ENCODE results near the gene CDH11. TPM values are rescaled to one million over a fixed set of nuclear protein-coding genes. Genes with fewer than 3 reads are reported as not detected.

Gene CDH11
- total and polyA plus RNA-seq, 10 of the 15 experiments (the other 5 are each of a cell fraction or from before 2014, with no cell fraction given) = 0.31 to 9.7 (median 0.87) TPM

DNA sequence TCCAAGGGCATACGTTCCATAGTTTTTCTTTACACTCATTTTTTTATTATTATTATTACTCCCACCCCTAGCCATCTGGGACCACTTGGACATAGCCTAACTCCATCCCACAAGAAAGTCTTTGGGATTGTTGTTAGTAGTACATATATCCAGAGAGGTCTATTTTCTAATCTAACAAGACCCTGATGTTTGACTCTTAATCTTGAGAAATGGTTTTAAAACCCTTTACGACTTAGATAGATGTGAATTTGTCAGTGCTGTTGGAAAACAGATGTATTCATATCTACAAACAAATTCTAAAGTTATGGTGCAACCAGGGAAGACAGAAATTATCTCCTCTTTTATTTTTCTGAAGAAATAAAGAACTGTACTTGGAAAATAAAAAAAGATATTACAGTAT is 197.8 kb downstream of the CDH11 start:
- DNase-seq (ENCODE audit: low read depth, low spot score) (no peak), ATAC-seq (no peak), FAIRE-seq (no peak)
- no peaks in the 10 kb centered on the region for H3K79me2 ChIP-seq (ENCODE audit: control insufficient read depth, insufficient read depth, low read length)
- H4K20me1 ChIP-seq (ENCODE audit: control insufficient read depth, insufficient read depth) = no peaks in the 10 kb centered on the region
- ChIA-PET SMC1A (ENCODE audit: uncharacterized antibody, unreplicated experiment) (interaction anchor here (1.2 kb wide), 1 partner anchor 10 kb away, joined by 4 read pairs; no protein-coding TSS in a partner anchor), RAD21 (ENCODE audit: unreplicated experiment) (interaction anchor here (1.0 to 1.3 kb wide), 2 partner anchors 12 to 32 kb away, joined by 3 read pairs; no protein-coding TSS in a partner anchor), POLR2A (no interaction called here), CTCF (no interaction called here)
- no peaks in the 10 kb centered on the region for H3K27me3 ChIP-seq (replicated peaks in 1 of 2; ENCODE audit: control insufficient read depth in 2 of 2, insufficient read depth in 2 of 2, low read length in 1 of 2)
- no peak for TF ChIP-seq RUNX3 (IDR thresholded peaks at IDR 0.05; ENCODE audit: low read length)
- TF ChIP-seq FOXK2 (IDR thresholded peaks at IDR 0.05) = no peak
- TF ChIP-seq SUPT20H (IDR thresholded peaks at IDR 0.05; ENCODE audit: borderline replicate concordance, control insufficient read depth, low read depth, low read length) = no peak
- TF ChIP-seq, protein P1, sequence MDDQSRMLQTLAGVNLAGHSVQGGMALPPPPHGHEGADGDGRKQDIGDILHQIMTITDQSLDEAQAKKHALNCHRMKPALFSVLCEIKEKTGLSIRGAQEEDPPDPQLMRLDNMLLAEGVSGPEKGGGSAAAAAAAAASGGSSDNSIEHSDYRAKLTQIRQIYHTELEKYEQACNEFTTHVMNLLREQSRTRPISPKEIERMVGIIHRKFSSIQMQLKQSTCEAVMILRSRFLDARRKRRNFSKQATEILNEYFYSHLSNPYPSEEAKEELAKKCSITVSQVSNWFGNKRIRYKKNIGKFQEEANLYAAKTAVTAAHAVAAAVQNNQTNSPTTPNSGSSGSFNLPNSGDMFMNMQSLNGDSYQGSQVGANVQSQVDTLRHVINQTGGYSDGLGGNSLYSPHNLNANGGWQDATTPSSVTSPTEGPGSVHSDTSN (IDR thresholded peaks at IDR 0.05; ENCODE audit: insufficient replicate concordance, low read depth, low read length) = no peak
- no peak for TF ChIP-seq SMARCA5 (IDR thresholded peaks at IDR 0.05)
- no peak for TF ChIP-seq IRF4 (IDR thresholded peaks at IDR 0.05; ENCODE audit: low read depth, low read length)
- TF ChIP-seq, protein P2, sequence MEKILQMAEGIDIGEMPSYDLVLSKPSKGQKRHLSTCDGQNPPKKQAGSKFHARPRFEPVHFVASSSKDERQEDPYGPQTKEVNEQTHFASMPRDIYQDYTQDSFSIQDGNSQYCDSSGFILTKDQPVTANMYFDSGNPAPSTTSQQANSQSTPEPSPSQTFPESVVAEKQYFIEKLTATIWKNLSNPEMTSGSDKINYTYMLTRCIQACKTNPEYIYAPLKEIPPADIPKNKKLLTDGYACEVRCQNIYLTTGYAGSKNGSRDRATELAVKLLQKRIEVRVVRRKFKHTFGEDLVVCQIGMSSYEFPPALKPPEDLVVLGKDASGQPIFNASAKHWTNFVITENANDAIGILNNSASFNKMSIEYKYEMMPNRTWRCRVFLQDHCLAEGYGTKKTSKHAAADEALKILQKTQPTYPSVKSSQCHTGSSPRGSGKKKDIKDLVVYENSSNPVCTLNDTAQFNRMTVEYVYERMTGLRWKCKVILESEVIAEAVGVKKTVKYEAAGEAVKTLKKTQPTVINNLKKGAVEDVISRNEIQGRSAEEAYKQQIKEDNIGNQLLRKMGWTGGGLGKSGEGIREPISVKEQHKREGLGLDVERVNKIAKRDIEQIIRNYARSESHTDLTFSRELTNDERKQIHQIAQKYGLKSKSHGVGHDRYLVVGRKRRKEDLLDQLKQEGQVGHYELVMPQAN (conservative IDR thresholded peaks at IDR 0.05) = no peak
- TF ChIP-seq TCF12 (IDR thresholded peaks at IDR 0.05; ENCODE audit: low read depth, low read length) = no peak
- no peak for TF ChIP-seq ZBTB11 (CRISPR knock-in tag; IDR thresholded peaks at IDR 0.05)
- no peak for TF ChIP-seq BRCA1 (IDR thresholded peaks at IDR 0.05; ENCODE audit: low read depth, low read length)
- no peak for TF ChIP-seq POLR2AphosphoS5 (IDR thresholded peaks at IDR 0.05; ENCODE audit: low read length)
- TF ChIP-seq PRDM15 (CRISPR knock-in tag; IDR thresholded peaks at IDR 0.05) = no peak
- TF ChIP-seq USF2 (IDR thresholded peaks at IDR 0.05; ENCODE audit: borderline replicate concordance, low read depth, low read length) = no peak
- BruUV-seq (replicated peaks) = no TSS peak
- in situ Hi-C loops (cut with MboI) = no loop called here
- H3K4me2 ChIP-seq (ENCODE audit: control insufficient read depth, insufficient read depth) = no peak overlapping the region
- no peak overlapping the region for H3K4me3 ChIP-seq
- H3K36me3 ChIP-seq (ENCODE audit: control insufficient read depth in 2 of 2, insufficient read depth in 2 of 2, low read length in 1 of 2) = no peaks in the 10 kb centered on the region
- no peaks in the 10 kb centered on the region for H3K4me1 ChIP-seq (ENCODE audit: control insufficient read depth, insufficient read depth, low read length)
- WGBS (ENCODE audit: insufficient coverage, insufficient replicate concordance, low lambda C conversion rate, missing lambda C conversion rate) = 6% methylated on average over 2 of the region's 2 CpGs
- H3K9ac ChIP-seq (ENCODE audit: control insufficient read depth, insufficient read depth, low read length) = no peak overlapping the region
- H2AFZ ChIP-seq (ENCODE audit: control insufficient read depth, low read depth, low read length) = no peak overlapping the region
- no peaks in the 10 kb centered on the region for H3K9me3 ChIP-seq (replicated peaks; ENCODE audit: control insufficient read depth, insufficient read depth, low read length)
- intact Hi-C loops (cut with micrococcal nuclease; ENCODE audit: unreplicated experiment) = no loop called here
- no peak overlapping the region for H3K27ac ChIP-seq (ENCODE audit: control insufficient read depth, insufficient read depth)

Measured in GM12878 (cell line).